Astrocyte of the hippocampus (primary cell): ENCODE data around the gene LAMA2.
A peak's percentile ranks its signal among the peaks of the same experiment; 100 is the strongest.

ENCODE experiments used
- DNase-seq: peaks from one replicate; pipeline ENCODE4 v3.0.0; 2011; ENCODE audit warnings: low read depth, low spot score

The LAMA2 gene

GRCh38 chr6:129359811-129360681 is 477.1 kb downstream of the LAMA2 start:
- DNase-seq, result no peak

- no peak for DNase-seq
Observed at GRCh38 chr6:129360682-129360955, 477.7 kb downstream of the LAMA2 start.

GRCh38 chr6:129364037-129364436 is 481.1 kb downstream of the LAMA2 start:
- no peak for DNase-seq

GRCh38 chr6:129364767-129365166 is 481.8 kb downstream of the LAMA2 start:
- no peak for DNase-seq

GRCh38 chr6:129368076-129368475 is 485.1 kb downstream of the LAMA2 start:
- DNase-seq, result no peak

- DNase-seq, result no peak
Observed at GRCh38 chr6:129368970-129369369, 486.0 kb downstream of the LAMA2 start.

- DNase-seq, result peak; percentile 7
Observed at GRCh38 chr6:129369737-129370136, 486.8 kb downstream of the LAMA2 start.

- DNase-seq, result peak; percentile 65
Observed at GRCh38 chr6:129370268-129370916, 487.5 kb downstream of the LAMA2 start.

- no peak for DNase-seq
Observed at GRCh38 chr6:129381885-129382284, 498.9 kb downstream of the LAMA2 start.

GRCh38 chr6:129382916-129383315 is 500.0 kb downstream of the LAMA2 start:
- no peak for DNase-seq

- DNase-seq, result no peak
Observed at GRCh38 chr6:129385117-129385516, 502.2 kb downstream of the LAMA2 start.

GRCh38 chr6:129390900-129391299 is 508.0 kb downstream of the LAMA2 start:
- no peak for DNase-seq

GRCh38 chr6:129393654-129394053 is 510.7 kb downstream of the LAMA2 start:
- no peak for DNase-seq

GRCh38 chr6:129398764-129399163 is 515.8 kb downstream of the LAMA2 start:
- no peak for DNase-seq

- DNase-seq, result peak; percentile 7
Observed at GRCh38 chr6:129402244-129402643, 519.3 kb downstream of the LAMA2 start.

- no peak for DNase-seq
Observed at GRCh38 chr6:129411092-129411491, 528.2 kb downstream of the LAMA2 start.

GRCh38 chr6:129416337-129416990 is 533.5 kb downstream of the LAMA2 start:
- DNase-seq, result no peak

- DNase-seq, result no peak
Observed at GRCh38 chr6:129417416-129418086, 534.6 kb downstream of the LAMA2 start.

- DNase-seq, result no peak
Observed at GRCh38 chr6:129419324-129419723, 536.4 kb downstream of the LAMA2 start.

GRCh38 chr6:129426343-129426742 is 543.4 kb downstream of the LAMA2 start:
- no peak for DNase-seq

GRCh38 chr6:129429956-129430355 is 547.0 kb downstream of the LAMA2 start:
- no peak for DNase-seq

GRCh38 chr6:129432738-129433137 is 549.8 kb downstream of the LAMA2 start:
- no peak for DNase-seq
